Stomach (tissue), 9 donors: ENCODE measurements around the gene GMDS. TPM values are rescaled to one million over a fixed set of nuclear protein-coding genes. Genes with fewer than 3 reads are reported as not detected.

Experiments used
- DNase-seq, 2 donors: peaks; one replicate each; pipeline versions ENCODE4 v3.0.0 to v3.0.0-alpha.2; 2013 to 2019
- H3K27ac ChIP-seq, 5 donors: fragments of 200-600 bp in 4 of 5; sonication (generic) in 4 of 5; one replicate each; pipeline ENCODE4 v1.5.1; 2013 to 2019; ENCODE audit warnings: mild to moderate bottlenecking in 1 of 5, moderate library complexity in 1 of 5
- H3K27me3 ChIP-seq, 3 donors: fragments of 200-600 bp; sonication (generic); one replicate each; pipeline ENCODE4 v1.5.1; 2017 to 2019; ENCODE audit warnings: mixed run types in 1 of 3
- H3K36me3 ChIP-seq, 4 donors: fragments of 200-600 bp; sonication (generic); 1 replicate in 3 of 4; 2 replicates in 1 of 4; pipeline ENCODE4 v1.5.1; 2016 to 2019
- H3K4me1 ChIP-seq, 4 donors: fragments of 200-600 bp; sonication (generic); one replicate each; pipeline ENCODE4 v1.5.1; 2016 to 2019
- H3K4me3 ChIP-seq, 4 donors: fragments of 200-600 bp; sonication (generic) in 3 of 4; one replicate each; pipeline ENCODE4 v1.5.1; 2016 to 2019; ENCODE audit warnings: mild to moderate bottlenecking in 1 of 4
- H3K9me3 ChIP-seq, 4 donors: fragments of 200-600 bp; sonication (generic); one replicate each; pipeline ENCODE4 v1.5.1; 2016 to 2019
- EP300 ChIP-seq: sonication (generic); formaldehyde crosslinking; IDR thresholded peaks from one replicate; pipeline ENCODE4 v1.6.1; 2017; ENCODE audit warnings: antibody characterized with exemption
- POLR2A ChIP-seq, 4 donors: fragments of 450-650 bp; IDR thresholded peaks; one replicate each; pipeline ENCODE4 v1.6.1; 2016; ENCODE audit warnings: antibody characterized with exemption in 4 of 4, control low read depth in 2 of 4, mild to moderate bottlenecking in 1 of 4, moderate library complexity in 1 of 4
- POLR2AphosphoS5 ChIP-seq, 3 donors: sonication (generic); formaldehyde crosslinking; IDR thresholded peaks; one replicate each; pipeline ENCODE4 v1.6.1; 2016; ENCODE audit warnings: antibody characterized with exemption in 3 of 3
- WGBS, 5 donors: extraction: QIAGEN DNeasy Blood & Tissue Kit in 3 of 5; methylation state at CpG; one replicate each; pipeline versions ENCODE4 v1.1.5 to v1.1.7; 2013 to 2018; 5-methylcytosine and 5-hydroxymethylcytosine counted together
- intact Hi-C: fragments of 100-400 bp; cut with DNase I; formaldehyde crosslinking; loops from one replicate; pipeline ENCODE4 v1.15.1; 2023; ENCODE audit warnings: low total_unique reads
- polyA plus RNA-seq, 3 donors: library from polyadenylated mRNA; stranded (reverse); fragments of 200-250 nt; gene quantifications; one replicate each; pipeline ENCODE4 v1.2.3, GENCODE V29; 2013
- total RNA-seq, 5 donors: library from RNA; depleted of rRNA; stranded (reverse); fragments of >200 nt; gene quantifications; one replicate each; pipeline versions ENCODE4 v1.1.0 to v1.2.3, GENCODE V29; 2014 to 2016
- TF ChIP-seq, protein P1 (sequence below), 7 experiments: fragments of 450-650 bp in 4 of 7; fragments of 200-600 bp in 3 of 7; sonication (generic) in 3 of 7; IDR thresholded peaks; one replicate each; pipeline ENCODE4 v1.5.1; 2016 to 2019; ENCODE audit warnings: antibody characterized with exemption in 7 of 7, control low read depth in 2 of 7, mild to moderate bottlenecking in 1 of 7
- donor health status: healthy with polysubstance abuse.
- donor health status: Bipolar disorder and iron deficiency.
- donor health status: healthy.

GMDS gene
- total and polyA plus RNA-seq, 8 donors = 83.7 to 262 (median 121) TPM

DNA sequence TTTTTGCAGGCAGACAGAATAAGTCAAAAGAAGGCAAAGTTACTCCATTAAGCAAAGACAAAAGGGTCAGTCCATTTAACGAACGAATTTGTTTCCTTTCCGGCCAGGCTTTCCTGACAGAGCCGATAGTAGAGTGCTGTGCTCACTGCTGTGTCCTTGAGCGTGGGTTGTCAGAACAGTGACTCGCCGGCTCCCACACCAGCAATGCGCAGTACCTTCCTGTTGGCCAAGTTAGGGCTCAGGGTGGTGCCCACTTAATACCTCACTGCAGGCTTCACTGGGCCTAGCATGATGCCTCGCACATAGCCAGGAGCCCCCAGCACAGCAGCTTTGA, 341.0 kb downstream of the GMDS start:
- peaks cover 0 to 23% (median 13%) of the 10 kb centered on the region in 4 donors for H3K36me3 ChIP-seq
- no peak overlapping the region for H3K4me3 ChIP-seq
- WGBS, 5 donors = 74 to 80% (median 75%) methylated on average over 8 to 9 of the region's 9 CpGs
- TF ChIP-seq, protein P1, sequence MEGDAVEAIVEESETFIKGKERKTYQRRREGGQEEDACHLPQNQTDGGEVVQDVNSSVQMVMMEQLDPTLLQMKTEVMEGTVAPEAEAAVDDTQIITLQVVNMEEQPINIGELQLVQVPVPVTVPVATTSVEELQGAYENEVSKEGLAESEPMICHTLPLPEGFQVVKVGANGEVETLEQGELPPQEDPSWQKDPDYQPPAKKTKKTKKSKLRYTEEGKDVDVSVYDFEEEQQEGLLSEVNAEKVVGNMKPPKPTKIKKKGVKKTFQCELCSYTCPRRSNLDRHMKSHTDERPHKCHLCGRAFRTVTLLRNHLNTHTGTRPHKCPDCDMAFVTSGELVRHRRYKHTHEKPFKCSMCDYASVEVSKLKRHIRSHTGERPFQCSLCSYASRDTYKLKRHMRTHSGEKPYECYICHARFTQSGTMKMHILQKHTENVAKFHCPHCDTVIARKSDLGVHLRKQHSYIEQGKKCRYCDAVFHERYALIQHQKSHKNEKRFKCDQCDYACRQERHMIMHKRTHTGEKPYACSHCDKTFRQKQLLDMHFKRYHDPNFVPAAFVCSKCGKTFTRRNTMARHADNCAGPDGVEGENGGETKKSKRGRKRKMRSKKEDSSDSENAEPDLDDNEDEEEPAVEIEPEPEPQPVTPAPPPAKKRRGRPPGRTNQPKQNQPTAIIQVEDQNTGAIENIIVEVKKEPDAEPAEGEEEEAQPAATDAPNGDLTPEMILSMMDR (IDR thresholded peaks at IDR 0.05) = no peak
- TF ChIP-seq POLR2A (IDR thresholded peaks at IDR 0.05) = no peak
- TF ChIP-seq POLR2AphosphoS5 (IDR thresholded peaks at IDR 0.05) = no peak
- TF ChIP-seq EP300 = no peak
- no peaks in the 10 kb centered on the region for H3K9me3 ChIP-seq
- H3K4me1 ChIP-seq = peaks cover 0 to 12% (median 0%) of the 10 kb centered on the region in 4 donors
- DNase-seq = peak in 1 of 2 donors; percentile 26
- H3K27ac ChIP-seq = no peak overlapping the region
- intact Hi-C loops = no loop called here
- H3K27me3 ChIP-seq = no peaks in the 10 kb centered on the region

DNA sequence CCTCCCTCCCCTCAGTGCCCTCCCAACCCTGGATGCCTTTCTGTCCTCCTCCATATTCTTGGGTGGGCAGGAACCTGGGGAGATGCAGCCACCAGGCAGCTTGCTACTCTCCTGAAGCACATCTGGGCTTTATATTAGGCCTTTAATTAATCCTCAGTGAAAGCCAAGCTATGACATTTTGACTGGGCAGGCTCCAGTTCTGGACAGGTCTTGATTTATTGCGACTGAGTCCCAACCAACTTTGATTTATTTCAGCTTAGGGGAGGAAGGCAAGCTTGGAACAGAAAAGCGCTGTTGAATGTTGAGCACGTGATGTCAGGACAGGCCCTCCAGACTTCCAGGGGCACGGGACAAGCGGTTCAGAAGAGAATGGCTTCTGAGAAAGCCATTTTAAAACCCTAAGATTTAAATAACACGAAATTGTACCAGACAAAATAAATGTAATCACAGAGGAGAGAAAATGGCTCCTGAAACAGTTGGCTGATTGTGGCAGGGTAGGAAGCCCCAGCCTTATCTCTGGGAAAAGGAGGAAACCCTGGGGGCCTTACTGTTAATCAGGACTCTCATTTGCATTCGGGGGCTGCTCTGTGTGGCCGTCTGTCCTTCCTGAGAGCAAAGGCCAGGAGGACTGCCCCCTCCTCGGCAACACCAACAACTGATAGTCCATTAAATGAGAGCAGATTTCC, 341.5 kb downstream of the GMDS start:
- WGBS, 5 donors = 64 to 80% (median 70%) methylated on average over 9 of the region's 9 CpGs
- Histone ChIP-seq H3K4me1 (peaks cover 0 to 13% (median 0%) of the 10 kb centered on the region in 4 donors), H3K27me3 (no peaks in the 10 kb centered on the region), H3K9me3 (no peaks in the 10 kb centered on the region), H3K36me3 (peaks cover 0 to 18% (median 9%) of the 10 kb centered on the region in 4 donors), H3K4me3 (no peak overlapping the region), H3K27ac (no peak overlapping the region)
- TF ChIP-seq POLR2AphosphoS5 (IDR thresholded peaks at IDR 0.05) (no peak), POLR2A (IDR thresholded peaks at IDR 0.05) (no peak), EP300 (no peak)
- TF ChIP-seq, protein P1 (IDR thresholded peaks at IDR 0.05) = no peak
- intact Hi-C loops = no loop called here
- DNase-seq = peak in 1 of 2 donors; percentile 52

DNA sequence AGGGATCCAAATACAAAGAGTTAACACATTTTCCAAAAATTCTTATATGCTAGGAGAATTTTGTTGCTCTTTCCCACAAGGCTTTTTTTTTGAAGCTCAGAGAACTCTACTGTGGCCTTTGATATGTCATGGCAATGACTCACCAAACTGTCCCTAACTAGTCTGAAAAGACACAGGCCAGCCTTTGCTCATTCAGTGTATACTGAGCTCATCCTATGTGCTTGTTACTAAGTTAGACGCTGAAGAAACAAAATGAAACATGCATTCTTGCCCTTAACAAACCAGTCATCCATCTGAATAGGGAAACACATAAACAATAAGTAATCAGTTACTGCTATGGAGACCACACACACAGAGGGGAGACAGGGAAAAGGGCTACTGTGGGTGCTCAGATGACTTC, 343.8 kb downstream of the GMDS start:
- WGBS, 5 donors = 55 to 78% (median 69%) methylated on average over 1 of the region's 1 CpG
- Histone ChIP-seq H3K9me3 (no peaks in the 10 kb centered on the region), H3K36me3 (peaks cover 0 to 14% (median 6%) of the 10 kb centered on the region in 4 donors), H3K27me3 (no peaks in the 10 kb centered on the region), H3K27ac (no peak overlapping the region), H3K4me3 (no peak overlapping the region), H3K4me1 (peaks cover 0 to 13% (median under 1%) of the 10 kb centered on the region in 4 donors)
- DNase-seq = peak in 1 of 2 donors; percentile 31
- intact Hi-C loops = no loop called here
- TF ChIP-seq POLR2A (IDR thresholded peaks at IDR 0.05) = no peak
- TF ChIP-seq POLR2AphosphoS5 (IDR thresholded peaks at IDR 0.05) = no peak
- no peak for TF ChIP-seq EP300
- TF ChIP-seq, protein P1 (IDR thresholded peaks at IDR 0.05) = no peak

DNA sequence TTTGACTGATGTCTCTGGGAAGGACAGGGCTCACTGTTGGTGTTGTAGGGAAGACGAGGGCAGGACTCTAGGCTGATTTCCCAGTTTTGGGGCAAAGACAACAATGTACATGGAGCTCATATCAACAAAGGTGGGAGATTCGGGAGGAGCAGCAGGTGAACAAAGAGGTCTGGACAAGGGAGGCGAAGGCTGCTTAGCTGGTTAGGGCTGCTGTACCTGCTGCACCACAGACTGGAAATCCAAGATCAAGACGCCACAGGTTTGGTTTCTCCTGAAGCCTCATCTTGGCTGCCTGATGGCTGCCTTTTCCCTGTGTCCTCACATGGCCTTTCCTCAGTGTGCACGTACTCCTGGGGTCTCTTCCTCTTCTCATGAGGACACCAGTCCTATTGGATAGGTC, 348.5 kb downstream of the GMDS start:
- 86 to 94% (median 88%) methylated on average over 5 of the region's 5 CpGs for WGBS, 5 donors

More for the DNA sequence above, 348.5 kb downstream of the GMDS start:
- TF ChIP-seq EP300 = no peak
- TF ChIP-seq POLR2A (IDR thresholded peaks at IDR 0.05) = no peak
- TF ChIP-seq, protein P1 (IDR thresholded peaks at IDR 0.05) = no peak
- TF ChIP-seq POLR2AphosphoS5 (IDR thresholded peaks at IDR 0.05) = no peak
- intact Hi-C loops = no loop called here
- Histone ChIP-seq H3K4me3 (no peak overlapping the region), H3K36me3 (no peaks in the 10 kb centered on the region), H3K27ac (no peak overlapping the region), H3K4me1 (peaks cover 0 to 21% (median 7%) of the 10 kb centered on the region in 4 donors), H3K27me3 (no peaks in the 10 kb centered on the region), H3K9me3 (no peaks in the 10 kb centered on the region)
- no peak for DNase-seq
